Measurements from ENCODE around the gene MMP17.
"Not testable (repeated sequence)": the region's sequence is repeated elsewhere in the genome, so short reads cannot be mapped to it uniquely, and the experiment has no call there.

MMP17 gene

DNA sequence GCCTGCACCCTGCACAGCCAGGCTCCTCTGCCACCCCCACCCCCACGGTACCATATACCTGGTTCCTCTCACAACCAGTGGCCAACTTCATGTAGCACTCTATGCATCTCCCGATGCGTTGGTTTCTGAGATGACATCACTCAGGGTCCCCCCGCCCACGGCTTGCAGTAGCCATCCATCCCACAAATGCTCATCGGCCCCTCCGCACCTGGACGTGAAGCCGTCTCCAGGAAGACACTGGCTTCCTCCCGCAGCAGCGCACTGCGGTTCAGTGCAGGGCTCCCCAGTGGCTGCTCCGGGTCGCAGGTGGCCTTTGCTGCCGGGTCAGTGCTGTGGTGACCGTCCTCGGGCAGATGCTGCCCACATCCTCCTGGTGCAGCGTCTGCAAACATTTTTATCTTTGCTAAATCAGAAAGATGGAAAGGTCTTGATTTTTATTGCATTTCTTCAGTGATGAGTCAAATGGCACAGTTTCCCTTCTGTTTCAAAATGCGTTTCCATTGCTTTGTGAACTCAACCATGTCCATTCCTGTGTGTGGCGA lies 27.5 kb upstream of the MMP17 start:
- DNase-seq = no peak

DNA sequence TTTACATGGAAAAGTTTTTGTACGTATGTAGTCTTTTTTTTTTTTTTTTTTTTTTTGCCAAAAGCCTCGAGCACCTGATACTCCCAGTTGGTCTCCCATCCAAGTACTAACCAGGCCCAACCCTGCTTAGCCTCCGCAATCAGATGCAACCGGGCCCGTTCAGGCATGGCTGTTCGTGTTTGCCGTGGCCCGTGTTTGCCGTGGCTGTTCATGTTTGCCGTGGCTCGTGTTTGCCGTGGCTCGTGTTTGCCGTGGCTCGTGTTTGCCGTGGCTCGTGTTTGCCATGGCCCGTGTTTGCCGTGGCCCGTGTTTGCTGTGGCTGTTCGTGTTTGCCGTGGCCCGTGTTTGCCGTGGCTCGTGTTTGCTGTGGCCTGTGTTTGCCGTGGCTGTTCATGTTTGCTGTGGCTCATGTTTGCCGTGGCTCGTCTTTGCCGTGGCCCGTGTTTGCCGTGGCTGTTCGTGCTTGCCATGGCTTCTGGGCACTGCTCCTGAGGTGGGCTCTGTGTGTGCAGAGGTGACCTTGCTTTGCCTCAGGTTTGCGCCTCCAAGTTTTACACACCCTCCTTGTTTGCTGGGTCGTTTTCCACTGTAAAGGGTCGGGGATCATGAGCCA lies 26.8 kb upstream of the MMP17 start:
- no peak for DNase-seq

DNA sequence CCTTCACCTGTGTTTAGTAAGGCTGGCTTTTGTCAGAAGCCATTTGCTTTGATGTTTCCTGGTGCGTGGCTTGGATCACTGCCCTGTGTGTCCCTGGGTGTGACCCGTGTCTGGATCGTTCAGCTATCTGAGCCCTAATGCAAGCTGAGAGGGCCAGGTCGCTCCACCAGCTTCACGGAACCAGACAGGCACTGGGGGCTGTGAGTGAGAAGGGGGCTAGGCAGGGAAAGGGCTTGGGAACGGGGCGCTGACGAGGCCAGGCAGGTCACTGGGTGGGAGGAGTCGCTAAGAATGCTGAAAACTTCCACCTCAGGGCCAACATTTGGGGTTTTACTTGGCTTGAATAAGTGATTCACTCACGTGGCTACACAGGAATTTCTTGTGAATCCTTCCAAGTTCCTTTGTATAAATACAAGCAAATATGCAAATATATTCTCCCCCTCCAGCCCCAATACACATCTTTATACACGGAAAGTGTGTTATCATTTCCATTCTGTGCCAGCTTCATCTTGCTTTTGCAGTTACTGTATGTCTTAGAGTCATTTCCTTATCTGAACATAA lies 24.2 kb upstream of the MMP17 start:
- peak; percentile 21 for DNase-seq

DNA sequence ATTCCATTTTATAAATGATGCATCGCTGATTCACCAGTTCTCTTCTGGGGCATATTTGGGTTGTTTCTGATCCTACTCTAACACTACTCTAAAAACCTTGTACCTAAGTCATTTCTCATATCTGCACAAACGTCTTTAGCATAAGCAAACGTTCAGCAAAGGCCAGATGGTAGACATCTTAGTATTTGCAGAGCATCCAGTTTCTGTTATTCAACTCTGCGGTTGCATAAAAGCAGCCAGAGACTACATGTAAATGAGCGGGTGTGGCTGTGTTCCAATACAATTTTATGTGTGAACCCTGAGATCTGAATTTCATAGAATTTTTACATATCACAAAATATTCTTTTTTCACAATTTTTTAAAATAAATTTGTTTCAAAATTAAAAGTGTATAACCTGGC lies 22.8 kb upstream of the MMP17 start:
- DNase-seq = no peak

DNA sequence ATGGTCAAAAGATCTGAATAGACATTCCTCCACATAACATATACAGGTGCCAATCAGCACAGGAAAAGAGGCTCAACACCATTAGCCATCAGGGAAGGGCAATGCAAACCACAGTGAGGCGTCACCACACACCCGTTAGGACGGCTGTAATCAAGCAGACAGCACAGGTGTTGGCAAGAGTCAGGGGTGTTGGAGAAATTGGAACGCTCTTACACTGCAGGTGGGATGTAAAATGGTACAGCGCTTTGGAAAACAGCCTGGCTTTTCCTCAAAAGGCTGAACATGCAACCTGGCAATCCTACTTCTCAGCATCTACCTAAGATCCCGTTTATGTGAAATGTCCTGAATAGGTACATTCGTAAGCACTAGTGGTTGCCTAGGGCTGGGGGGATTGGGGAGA lies 21.5 kb upstream of the MMP17 start:
- DNase-seq = no peak

DNA sequence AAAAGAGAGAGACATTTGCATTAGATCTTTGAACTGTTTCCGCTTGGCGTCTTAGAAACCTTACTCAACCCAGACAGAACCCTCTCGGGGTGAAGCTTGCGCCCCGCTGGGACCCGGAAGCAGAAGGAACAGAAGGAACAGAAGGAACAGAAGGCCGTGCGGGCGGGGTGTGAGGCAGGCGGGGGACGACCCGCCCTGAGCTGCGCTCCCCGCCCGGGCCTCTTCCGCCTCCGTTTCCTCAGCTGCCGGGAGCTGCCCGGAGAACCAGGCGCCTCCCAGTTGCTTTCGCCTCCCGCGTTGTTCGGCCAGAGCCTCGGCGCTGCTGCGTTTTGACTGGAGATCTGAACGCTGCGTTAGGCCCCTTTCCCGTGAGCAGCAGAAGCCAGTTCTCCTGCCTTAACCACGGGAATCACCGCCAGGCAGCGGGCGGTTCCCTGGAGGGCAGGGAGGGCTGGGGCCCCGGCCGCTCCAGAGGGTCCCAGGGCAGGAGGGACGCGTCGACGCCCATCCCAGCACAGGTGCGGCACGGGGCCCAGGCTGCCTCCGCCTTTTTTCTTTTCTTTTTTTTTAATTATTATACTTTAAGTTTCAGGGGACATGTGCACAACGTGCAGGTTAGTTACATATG lies 19.3 kb upstream of the MMP17 start:
- no peak for DNase-seq

DNA sequence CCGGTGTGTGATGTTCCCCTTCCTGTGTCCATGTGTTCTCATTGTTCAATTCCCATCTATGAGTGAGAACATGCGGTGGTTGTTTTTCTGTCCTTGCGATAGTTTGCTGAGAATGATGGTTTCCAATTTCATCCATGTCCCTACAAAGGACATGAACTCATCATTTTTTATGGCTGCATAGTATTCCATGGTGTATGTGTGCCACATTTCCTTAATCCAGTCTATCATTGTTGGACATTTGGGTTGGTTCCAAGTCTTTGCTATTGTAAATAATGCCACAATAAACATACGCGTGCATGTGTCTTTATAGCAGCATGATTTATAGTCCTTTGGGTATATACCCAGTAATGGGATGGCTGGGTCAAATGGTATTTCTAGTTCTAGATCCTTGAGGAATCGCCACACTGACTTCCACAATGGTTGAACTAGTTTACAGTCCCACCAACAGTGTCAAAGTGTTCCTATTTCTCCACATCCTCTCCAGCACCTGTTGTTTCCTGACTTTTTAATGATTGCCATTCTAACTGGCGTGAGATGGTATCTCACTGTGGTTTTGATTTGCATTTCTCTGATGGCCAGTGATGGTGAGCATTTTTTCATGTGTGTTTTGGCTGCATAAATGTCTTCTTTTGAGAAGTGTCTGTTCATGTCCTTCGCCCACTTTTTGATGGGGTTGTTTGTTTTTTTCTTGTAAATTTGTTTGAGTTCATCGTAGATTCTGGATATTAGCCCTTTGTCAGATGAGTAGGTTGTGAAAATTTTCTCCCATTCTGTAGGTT lies 18.5 kb upstream of the MMP17 start:
- not testable (repeated sequence) for DNase-seq

DNA sequence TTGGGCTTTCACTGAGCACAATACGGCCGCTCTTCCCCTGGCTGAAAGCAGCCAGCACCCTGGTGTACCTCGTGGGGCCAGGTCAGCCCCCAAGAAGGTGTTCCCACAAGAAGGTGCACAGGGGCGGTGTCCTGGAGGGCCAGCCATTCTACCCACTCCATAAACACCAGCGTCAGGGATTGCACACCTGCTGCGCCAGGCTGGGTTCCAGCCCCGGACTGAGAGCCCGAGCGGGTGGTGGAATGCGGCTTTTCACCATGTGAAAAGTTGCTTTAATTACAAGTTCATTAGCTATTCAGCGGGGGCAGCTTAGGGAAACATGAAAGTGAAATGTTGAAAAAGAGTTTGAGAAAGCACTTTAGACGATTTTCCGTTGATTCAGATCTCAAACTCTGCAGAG lies 17.5 kb upstream of the MMP17 start:
- DNase-seq = no peak

DNA sequence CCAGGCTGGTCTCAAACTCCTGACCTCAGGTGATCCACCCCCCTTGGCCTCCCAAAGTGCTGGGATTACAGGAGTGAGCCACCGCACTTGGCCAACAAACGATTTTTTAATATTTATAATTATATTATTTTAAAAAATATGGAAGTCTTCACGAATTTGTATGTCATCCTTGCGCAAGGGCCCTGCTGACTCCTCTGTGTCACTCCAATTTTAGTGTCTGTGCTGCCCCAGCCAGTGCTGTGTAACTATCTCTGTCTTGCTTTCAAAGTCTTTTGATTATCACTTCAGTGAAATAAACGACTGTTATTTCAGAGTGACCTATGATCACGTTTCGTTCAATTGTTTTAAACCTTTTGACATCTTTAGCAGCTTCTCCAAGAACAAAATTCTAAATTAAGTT lies 13.1 kb upstream of the MMP17 start:
- no peak for DNase-seq

DNA sequence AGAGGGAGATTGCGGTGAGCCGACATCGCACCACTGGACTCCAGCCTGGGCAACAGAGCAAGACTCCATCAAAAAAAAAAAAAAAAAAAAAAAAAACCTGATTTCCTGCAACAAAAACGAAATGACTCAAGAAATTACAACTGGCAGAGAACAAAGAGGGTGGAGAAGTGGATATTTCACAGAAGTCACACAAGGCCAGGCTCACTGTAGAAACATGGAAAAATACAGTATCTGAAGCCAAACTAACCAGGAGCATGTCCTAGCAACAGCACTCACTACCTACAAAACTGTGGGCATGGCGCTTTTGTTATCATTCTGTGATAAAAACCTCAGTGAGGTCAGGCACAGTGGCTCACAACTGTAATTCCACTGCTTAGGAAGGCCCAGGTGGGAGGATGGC lies 11.7 kb upstream of the MMP17 start:
- DNase-seq = no peak

DNA sequence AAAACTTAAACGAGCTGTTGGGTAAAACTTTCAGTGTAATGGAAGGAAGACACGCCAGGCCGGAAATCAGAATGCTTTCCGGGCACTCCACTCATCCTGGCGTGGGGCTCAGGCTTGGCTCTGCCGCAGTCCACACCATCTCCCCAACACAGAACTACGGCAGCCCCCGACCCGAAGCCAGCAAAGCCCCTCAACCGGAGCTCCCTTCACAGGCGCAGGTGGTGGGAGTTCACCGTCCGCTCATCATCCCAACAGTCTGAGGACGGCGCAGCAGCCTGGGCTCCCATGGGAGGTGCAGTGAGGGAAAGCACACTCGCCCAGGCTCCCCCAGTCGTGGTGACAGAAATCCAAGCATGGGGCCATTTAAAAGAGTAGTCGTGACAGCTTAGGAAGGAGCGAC lies 11.0 kb upstream of the MMP17 start:
- DNase-seq = no peak

DNA sequence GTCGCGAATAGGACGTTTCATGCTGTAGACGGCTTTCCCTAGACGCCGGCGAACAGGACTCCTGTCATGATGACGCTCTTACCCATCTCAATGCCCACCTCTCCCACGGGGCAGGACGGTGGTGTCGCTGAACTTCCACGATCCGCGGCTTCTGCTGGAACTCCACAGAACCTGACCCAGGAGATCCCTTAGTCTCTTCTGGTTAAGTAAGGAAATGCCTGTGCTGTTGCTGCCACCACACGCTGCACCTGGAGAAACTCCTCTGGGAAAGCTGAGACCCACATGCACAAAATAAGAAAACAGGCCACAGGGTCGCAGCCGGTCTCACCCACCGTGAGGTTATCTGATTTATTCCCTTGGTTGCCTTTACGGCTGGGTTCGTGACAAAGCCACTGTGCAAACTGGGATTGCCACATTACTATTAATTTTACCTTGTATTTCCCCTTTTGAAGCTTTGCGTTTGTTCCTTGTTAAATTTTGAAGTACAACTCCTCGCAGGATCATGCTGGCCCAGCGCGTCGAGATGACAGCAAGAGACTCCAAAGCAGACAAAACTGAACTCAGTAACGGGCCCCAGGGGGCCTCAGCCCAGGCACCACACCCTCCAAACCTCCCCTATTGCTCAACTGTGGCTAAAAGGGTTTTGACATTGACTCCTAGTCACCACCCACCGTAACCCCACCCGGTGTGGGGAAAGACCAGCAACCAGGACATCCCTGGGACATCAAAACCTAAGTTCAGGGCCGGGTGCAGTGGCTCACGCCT lies 9.2 kb upstream of the MMP17 start:
- DNase-seq = no peak

DNA sequence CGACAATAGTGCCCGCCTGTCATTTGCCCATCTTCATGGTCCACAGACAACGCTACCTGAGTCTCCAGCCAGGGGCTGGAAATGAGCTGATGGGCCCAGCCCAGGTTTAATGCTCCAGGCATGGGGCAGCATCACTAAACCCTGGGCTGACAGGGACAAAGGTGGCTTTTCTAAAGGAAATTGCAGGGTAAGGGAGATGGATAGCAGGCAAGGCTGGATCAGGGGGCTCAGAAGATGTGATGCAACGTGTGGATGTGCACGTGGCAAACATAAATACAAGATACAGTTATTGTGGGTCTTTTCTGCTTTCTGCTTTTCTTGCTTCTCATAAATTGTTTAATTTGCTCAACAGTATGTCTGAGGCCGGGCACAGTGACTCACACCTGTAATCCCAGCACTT lies 3.7 kb upstream of the MMP17 start:
- DNase-seq = no peak

DNA sequence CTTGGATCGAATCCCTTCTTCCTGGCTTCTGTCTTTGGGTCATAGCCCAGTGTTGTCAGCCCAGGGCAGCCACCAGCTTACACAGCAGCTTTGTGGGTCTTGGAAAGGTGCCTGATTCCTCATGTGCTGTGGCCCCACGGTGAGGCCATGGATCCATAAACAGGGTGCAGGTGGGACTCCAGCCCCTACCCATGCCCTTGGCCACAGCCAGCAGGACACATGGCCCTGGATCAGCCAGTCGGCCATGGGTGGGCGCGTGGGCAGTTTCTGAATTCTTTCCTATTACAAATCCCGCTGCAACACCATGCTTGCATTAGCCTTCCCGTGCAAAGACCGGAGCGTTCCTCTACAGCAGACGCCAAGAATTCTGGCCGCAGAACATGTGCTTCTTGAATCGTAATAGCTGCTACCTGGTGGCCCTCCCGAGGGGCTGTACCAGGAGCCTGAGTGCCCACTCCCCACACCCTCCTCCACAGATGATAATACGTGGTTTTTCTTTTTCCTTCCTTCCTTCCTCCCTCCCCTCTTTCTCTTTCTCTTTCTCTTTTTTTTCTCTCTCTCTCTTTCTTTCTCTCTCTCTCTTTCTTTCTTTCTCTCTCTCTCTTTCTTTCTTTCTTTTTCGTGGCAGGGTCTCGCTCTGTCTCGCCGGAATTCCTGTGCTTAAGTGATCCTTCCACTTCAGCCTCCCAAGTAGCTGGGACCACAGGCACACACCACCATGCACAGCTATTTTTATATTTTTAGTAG lies 2.9 kb upstream of the MMP17 start:
- DNase-seq = no peak

DNA sequence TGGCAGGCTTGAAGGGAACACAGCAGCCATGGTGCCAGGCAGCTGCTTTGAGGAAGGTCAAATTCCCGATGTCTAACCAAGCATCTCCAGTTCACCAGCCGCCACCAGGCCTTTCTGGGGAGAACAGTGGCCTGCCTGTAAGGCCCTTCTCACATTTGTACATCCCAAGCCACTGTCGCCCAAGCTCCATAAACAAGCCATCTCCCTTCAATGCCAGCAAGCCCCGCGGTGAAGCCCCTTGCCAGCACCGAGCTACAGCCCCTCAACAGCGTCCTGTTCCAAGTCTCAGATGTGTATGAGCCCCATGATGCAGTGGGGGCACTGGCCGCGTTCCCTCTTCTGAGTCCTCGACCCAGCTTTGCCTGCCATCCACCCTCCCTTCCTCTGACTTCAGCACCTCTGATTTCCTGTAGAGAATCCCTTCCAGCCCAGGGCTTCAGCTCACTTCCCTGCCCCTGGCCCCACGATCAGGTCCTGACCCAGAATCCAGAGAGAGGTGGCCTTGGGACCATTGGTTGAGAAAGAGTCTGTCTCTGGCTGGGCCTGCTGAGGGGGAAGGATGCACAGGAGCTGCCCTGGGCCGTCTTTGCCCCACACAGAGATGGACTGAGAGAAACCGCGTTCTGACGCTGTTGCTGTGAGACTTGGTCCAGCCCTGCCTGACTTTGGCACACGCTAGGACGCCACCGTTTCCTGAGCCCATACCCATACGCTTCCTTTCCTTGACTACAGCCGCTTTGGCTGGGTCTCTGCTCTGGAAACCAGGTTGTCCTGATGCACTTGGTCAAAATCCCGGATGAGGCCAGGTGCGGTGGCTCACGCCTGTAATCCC lies 1.9 kb upstream of the MMP17 start:
- DNase-seq = no peak

DNA sequence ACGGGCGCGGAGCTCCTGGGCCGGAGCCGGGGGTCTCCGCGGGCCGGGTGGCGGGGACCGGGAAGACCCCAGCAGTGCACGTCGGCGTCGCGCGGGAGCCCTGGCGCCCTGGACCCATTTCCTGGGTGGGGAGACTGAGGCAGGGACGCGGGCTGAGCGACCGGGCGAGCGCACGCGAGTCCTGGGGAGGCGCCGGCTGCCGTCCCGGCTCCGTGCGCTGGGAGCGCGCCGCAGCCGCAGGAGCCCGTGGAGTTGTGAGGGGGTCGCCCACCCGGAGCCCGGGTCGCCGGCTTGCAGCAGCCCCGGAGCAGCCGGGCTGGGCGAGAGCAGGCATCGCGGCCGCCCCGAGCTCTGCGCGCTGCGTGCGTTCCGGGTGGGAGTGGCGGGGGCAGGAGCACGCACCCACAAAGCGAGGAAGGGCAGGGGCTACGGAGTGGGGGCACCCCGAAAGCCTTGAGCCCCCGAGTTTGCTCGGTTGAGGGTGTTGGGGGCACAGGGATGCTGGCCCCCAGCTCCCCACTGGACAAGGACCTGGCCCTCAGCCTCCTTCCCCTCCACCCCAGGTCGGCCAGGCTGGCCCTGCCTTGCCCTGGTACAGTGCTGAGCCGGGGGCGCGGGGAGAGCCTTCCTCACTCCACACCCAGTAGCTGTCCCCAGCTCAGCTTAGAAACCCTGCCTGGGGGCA lies 620 bp downstream of the MMP17 start:
- no peak for DNase-seq

DNA sequence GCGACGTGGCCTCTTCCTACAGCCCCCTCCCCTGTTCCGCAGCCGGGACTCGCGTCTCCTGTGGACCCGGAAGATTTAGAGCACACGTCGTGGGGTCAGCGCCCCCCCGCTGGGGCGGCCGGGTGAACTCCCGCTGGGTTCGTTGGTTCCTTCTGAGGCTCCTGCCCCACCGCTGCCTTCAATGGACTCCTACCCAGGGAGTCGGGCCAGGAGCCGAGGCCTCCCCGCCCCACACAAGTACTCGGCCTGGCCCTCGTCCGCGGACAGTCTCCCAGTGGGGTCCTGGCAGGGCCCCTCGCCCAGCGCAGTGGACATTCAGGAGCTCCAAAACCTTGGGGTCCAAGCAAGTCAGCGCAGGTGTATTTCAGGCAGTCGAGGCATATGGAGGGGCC lies 1.2 kb downstream of the MMP17 start:
- peak; percentile 23 for DNase-seq

DNA sequence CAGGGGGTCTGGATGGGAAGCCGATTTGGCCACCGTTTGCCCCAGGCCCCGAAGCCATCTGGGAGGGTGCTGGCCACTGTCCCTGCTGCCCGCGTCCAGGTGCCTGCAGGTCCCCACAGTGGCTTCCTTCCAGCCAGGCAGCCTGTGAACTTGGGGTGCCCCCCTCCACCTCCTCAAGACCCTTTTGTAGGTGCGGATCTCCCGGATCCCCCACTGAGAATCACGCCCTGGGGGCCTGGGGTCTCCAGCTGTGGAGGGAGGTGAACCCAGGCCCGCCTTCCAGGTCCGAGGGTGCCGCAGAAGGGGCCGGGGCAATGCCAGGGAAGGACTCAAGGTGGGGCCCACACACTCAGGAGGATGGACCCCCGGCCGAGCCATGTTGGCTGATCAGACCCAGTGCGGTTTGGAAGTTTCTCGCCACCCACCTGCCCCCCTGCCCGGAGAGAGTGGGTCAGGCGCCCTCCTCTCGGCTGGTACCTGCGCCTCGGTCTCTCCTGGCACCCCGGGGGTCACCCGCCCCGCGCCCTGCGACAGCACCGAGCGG lies 1.7 kb downstream of the MMP17 start:
- no peak for DNase-seq

DNA sequence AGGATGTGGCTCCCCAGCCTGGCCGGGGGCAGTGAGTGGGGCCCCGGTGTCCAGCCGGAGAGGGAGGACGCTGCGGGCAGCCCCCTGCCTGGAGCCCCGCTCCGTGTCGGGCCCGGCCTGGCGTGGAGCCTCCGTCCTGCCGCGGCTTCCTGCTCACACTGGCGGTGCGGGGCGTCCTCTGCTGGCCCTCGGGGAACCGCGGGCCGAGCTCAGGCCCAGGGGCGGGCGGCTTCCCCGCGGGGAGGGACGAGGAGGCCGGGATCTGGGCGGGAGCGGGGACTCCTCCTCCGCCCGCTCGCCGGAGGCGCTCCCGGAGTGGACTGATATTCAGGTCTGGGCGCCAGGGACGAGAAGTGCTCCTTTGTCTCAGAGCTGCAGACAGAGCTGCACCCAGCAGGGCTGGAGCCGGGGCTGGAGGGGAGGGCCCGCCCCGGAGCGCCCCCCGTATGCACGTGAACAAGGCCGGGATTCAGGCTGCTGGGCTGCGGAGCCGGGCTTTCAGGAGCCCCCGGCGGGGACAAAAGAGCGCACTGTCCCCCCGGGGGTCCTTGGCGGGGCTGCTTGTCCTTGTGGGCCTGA lies 2.2 kb downstream of the MMP17 start:
- peak; percentile 88 for DNase-seq

Data from OCI-M1 (cell line).